Endothelial cell (in vitro differentiated cells): Measurements from ENCODE around the gene ATP6V0B. TPM values are rescaled to one million over a fixed set of nuclear protein-coding genes. Genes with fewer than 3 reads are reported as not detected.

Experiments used
- DNase-seq: peaks from one replicate; pipeline ENCODE4 v3.0.0; 2021; ENCODE audit warnings: low spot score
- H3K27ac Mint-ChIP-seq: one replicate; pipeline ENCODE4 v1.8.0; 2021; ENCODE audit warnings: mixed read lengths, inconsistent platforms; ENCODE audit not compliant: unreplicated experiment
- H3K27me3 Mint-ChIP-seq: one replicate; pipeline ENCODE4 v1.8.0; 2021; ENCODE audit warnings: mild to moderate bottlenecking, moderate library complexity, mixed read lengths, inconsistent platforms; ENCODE audit not compliant: unreplicated experiment
- H3K36me3 Mint-ChIP-seq: one replicate; pipeline ENCODE4 v1.8.0; 2021; ENCODE audit warnings: mild to moderate bottlenecking, low read depth, mixed read lengths, inconsistent platforms; ENCODE audit not compliant: unreplicated experiment
- H3K4me1 Mint-ChIP-seq: one replicate; pipeline ENCODE4 v1.8.0; 2021; ENCODE audit warnings: mild to moderate bottlenecking, mixed read lengths, inconsistent platforms; ENCODE audit not compliant: unreplicated experiment
- H3K4me3 Mint-ChIP-seq: one replicate; pipeline ENCODE4 v1.8.0; 2021; ENCODE audit warnings: mild to moderate bottlenecking, mixed read lengths, inconsistent platforms; ENCODE audit not compliant: unreplicated experiment
- H3K9me3 Mint-ChIP-seq: one replicate; pipeline ENCODE4 v1.8.0; 2021; ENCODE audit warnings: mixed read lengths, inconsistent platforms; ENCODE audit not compliant: unreplicated experiment
- total RNA-seq: library from RNA; stranded (reverse); fragmentation: NEBNext Ultra II Directional; extraction: Animal tissue kit (Norgen Biotek cat#: 25700); gene quantifications from one replicate; pipeline ENCODE4 v1.2.1, GENCODE V29; 2021; ENCODE audit not compliant: unreplicated experiment
- TF ChIP-seq, protein P1 (sequence below): fragments of 200-600 bp; sonication (generic); IDR thresholded peaks from one replicate; pipeline ENCODE4 v1.5.0; 2021; ENCODE audit warnings: antibody characterized with exemption; ENCODE audit not compliant: unreplicated experiment

Gene ATP6V0B
- total RNA-seq, 1 donor from 2014 or later = 94.5 TPM

DNA sequence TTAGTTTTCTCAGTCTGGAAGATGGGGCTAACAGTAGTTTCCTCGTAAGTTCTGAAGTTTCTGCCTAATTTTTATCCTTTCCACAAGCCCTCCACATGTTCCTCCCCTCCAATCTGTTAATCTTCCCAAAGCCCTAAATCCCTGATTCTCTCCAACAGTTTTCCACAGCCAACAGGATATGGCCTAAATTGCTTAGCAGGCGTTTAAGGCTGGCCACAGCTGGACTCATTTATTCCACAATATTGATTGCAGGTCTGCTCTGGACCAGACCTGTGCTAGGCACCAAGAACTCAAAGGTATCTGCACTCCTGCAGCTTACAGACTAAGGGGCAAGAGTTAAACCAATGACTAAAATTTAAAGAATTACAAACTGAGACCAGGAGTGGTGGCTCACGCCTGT, 52.6 kb downstream of the ATP6V0B start:
- TF ChIP-seq, protein P1, sequence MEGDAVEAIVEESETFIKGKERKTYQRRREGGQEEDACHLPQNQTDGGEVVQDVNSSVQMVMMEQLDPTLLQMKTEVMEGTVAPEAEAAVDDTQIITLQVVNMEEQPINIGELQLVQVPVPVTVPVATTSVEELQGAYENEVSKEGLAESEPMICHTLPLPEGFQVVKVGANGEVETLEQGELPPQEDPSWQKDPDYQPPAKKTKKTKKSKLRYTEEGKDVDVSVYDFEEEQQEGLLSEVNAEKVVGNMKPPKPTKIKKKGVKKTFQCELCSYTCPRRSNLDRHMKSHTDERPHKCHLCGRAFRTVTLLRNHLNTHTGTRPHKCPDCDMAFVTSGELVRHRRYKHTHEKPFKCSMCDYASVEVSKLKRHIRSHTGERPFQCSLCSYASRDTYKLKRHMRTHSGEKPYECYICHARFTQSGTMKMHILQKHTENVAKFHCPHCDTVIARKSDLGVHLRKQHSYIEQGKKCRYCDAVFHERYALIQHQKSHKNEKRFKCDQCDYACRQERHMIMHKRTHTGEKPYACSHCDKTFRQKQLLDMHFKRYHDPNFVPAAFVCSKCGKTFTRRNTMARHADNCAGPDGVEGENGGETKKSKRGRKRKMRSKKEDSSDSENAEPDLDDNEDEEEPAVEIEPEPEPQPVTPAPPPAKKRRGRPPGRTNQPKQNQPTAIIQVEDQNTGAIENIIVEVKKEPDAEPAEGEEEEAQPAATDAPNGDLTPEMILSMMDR = no peak
- H3K4me3 Mint-ChIP-seq = no peak overlapping the region
- peaks cover 26% of the 10 kb centered on the region for H3K4me1 Mint-ChIP-seq
- peaks cover 5% of the 10 kb centered on the region for H3K36me3 Mint-ChIP-seq
- no peak overlapping the region for H3K27ac Mint-ChIP-seq
- H3K27me3 Mint-ChIP-seq = peaks cover 12% of the 10 kb centered on the region
- DNase-seq = no peak
- no peaks in the 10 kb centered on the region for H3K9me3 Mint-ChIP-seq

Other genes starting within 250 kb of the ATP6V0B start
- gene ARTN, start 41.2 kb upstream of the ATP6V0B start, total RNA-seq = 0.67 TPM
- gene IPO13, start 28.0 kb upstream of the ATP6V0B start, total RNA-seq = 31.5 TPM
- gene DPH2, start 5.0 kb upstream of the ATP6V0B start, total RNA-seq = 17.1 TPM
- gene B4GALT2, start 4.2 kb downstream of the ATP6V0B start, total RNA-seq = 35.4 TPM
- 4.2 TPM for gene CCDC24, start 16.6 kb downstream of the ATP6V0B start, total RNA-seq
- 2.8 TPM for gene SLC6A9, start 56.5 kb downstream of the ATP6V0B start, total RNA-seq
- 0.23 TPM for gene KLF17, start 143.9 kb downstream of the ATP6V0B start, total RNA-seq
- gene KLF18, start 166.7 kb downstream of the ATP6V0B start, total RNA-seq = not detected
- gene DMAP1, start 238.5 kb downstream of the ATP6V0B start, total RNA-seq = 87.9 TPM